CD14-positive monocyte (primary cell): ENCODE data around the gene SLC7A8. TPM values are rescaled to one million over a fixed set of nuclear protein-coding genes. Genes with fewer than 3 reads are reported as not detected.
A peak's percentile ranks its signal among the peaks of the same experiment; 100 is the strongest.

Source experiments
- DNase-seq, 3 donors: peaks; one replicate each; pipeline ENCODE4 v3.0.0-alpha.2; 2011 to 2022
- H2AFZ ChIP-seq: 2 replicates; pipeline ENCODE4 v1.6.0; 2012; ENCODE audit warnings: mild to moderate bottlenecking, low read depth, low read length, inconsistent platforms; ENCODE audit not compliant: insufficient read depth, poor library complexity, severe bottlenecking
- H3K27ac ChIP-seq, 2 donors: 1 replicate in 1 of 2; 2 replicates in 1 of 2; pipeline ENCODE4 v1.5.1; 2012 to 2013; ENCODE audit warnings: low read length in 2 of 2, control low read depth in 1 of 2, inconsistent platforms in 1 of 2, low read depth in 1 of 2, mild to moderate bottlenecking in 1 of 2
- H3K27me3 ChIP-seq, 2 donors: one replicate each; pipeline versions ENCODE4 v1.6.0 to v1.6.1; 2011 to 2013; ENCODE audit warnings: low read length in 2 of 2; ENCODE audit not compliant: control insufficient read depth in 2 of 2, insufficient read depth in 2 of 2
- H3K36me3 ChIP-seq, 2 donors: replicated peaks in 1 of 2; 1 replicate in 1 of 2; 2 replicates in 1 of 2; pipeline versions ENCODE4 v1.5.1 to v1.6.1; 2012 to 2013; ENCODE audit warnings: low read length in 2 of 2, control low read depth in 1 of 2, inconsistent platforms in 1 of 2, mild to moderate bottlenecking in 1 of 2; ENCODE audit not compliant: insufficient read depth in 2 of 2, control insufficient read depth in 1 of 2
- H3K4me1 ChIP-seq, 2 donors: 1 replicate in 1 of 2; 2 replicates in 1 of 2; pipeline versions ENCODE4 v1.5.1 to v1.6.1; 2012 to 2013; ENCODE audit warnings: low read length in 2 of 2, control low read depth in 1 of 2, inconsistent platforms in 1 of 2, mild to moderate bottlenecking in 1 of 2, moderate library complexity in 1 of 2; ENCODE audit not compliant: insufficient read depth in 2 of 2, control insufficient read depth in 1 of 2
- H3K4me2 ChIP-seq: replicated peaks from 2 replicates; pipeline ENCODE3; 2012; ENCODE audit warnings: low read length, moderate library complexity, mild to moderate bottlenecking; ENCODE audit not compliant: poor library complexity, severe bottlenecking; ENCODE audit errors: extremely low read depth
- H3K4me3 ChIP-seq, 3 experiments: fragments of 200-600 bp in 1 of 3; sonication (generic) in 1 of 3; replicated peaks in 1 of 3; 1 replicate in 2 of 3; 2 replicates in 1 of 3; pipeline ENCODE4 v1.5.1; 2011 to 2013; ENCODE audit warnings: low read length in 3 of 3, mild to moderate bottlenecking in 3 of 3, control low read depth in 2 of 3, low read depth in 2 of 3, inconsistent platforms in 1 of 3, moderate library complexity in 1 of 3
- H3K79me2 ChIP-seq: 2 replicates; pipeline ENCODE4 v1.6.0; 2012; ENCODE audit warnings: mild to moderate bottlenecking, control low read depth, inconsistent platforms, low read length, moderate library complexity; ENCODE audit not compliant: insufficient read depth
- H3K9ac ChIP-seq: 2 replicates; pipeline ENCODE4 v1.6.0; 2017; ENCODE audit warnings: low read length, mild to moderate bottlenecking; ENCODE audit not compliant: insufficient read depth, poor library complexity, severe bottlenecking
- H3K9me3 ChIP-seq, 2 donors: replicated peaks in 1 of 2; 1 replicate in 1 of 2; 2 replicates in 1 of 2; pipeline versions ENCODE4 v1.5.1 to v1.6.1; 2012 to 2013; ENCODE audit warnings: low read length in 2 of 2, control low read depth in 1 of 2; ENCODE audit not compliant: control insufficient read depth in 1 of 2, insufficient read depth in 1 of 2
- H4K20me1 ChIP-seq: 2 replicates; pipeline ENCODE4 v1.6.0; 2012; ENCODE audit warnings: mild to moderate bottlenecking, low read length, control low read depth, moderate library complexity; ENCODE audit not compliant: insufficient read depth
- H3K27ac Mint-ChIP-seq, 7 donors: one replicate each; pipeline ENCODE4 v1.8.0; 2020; ENCODE audit warnings: mild to moderate bottlenecking in 7 of 7, mixed read lengths in 7 of 7, moderate library complexity in 6 of 7, inconsistent platforms in 2 of 7
- H3K27me3 Mint-ChIP-seq, 3 donors: one replicate each; pipeline ENCODE4 v1.8.0; 2021 to 2022; ENCODE audit warnings: low read depth in 3 of 3, mild to moderate bottlenecking in 3 of 3, mixed read lengths in 3 of 3, moderate library complexity in 3 of 3, inconsistent platforms in 1 of 3
- H3K36me3 Mint-ChIP-seq, 2 donors: one replicate each; pipeline ENCODE4 v1.8.0; 2020; ENCODE audit warnings: mixed read lengths in 2 of 2, inconsistent platforms in 1 of 2, mild to moderate bottlenecking in 1 of 2
- H3K4me1 Mint-ChIP-seq: one replicate; pipeline ENCODE4 v1.8.0; 2020; ENCODE audit warnings: mild to moderate bottlenecking, mixed read lengths
- H3K4me3 Mint-ChIP-seq, 2 donors: one replicate each; pipeline ENCODE4 v1.8.0; 2020; ENCODE audit warnings: mild to moderate bottlenecking in 2 of 2, mixed read lengths in 2 of 2, moderate library complexity in 1 of 2
- H3K9me3 Mint-ChIP-seq, 7 donors: one replicate each; pipeline ENCODE4 v1.8.0; 2020 to 2022; ENCODE audit warnings: mixed read lengths in 7 of 7, mild to moderate bottlenecking in 6 of 7, moderate library complexity in 6 of 7, inconsistent platforms in 2 of 7
- WGBS: methylation state at CpG from one replicate; pipeline ENCODE4 v1.1.5; 2013; ENCODE audit warnings: missing lambda C conversion rate; ENCODE audit not compliant: insufficient coverage; 5-methylcytosine and 5-hydroxymethylcytosine counted together
- intact Hi-C, 2 donors: fragments of 100-400 bp; cut with micrococcal nuclease; formaldehyde crosslinking; loops; one replicate each; pipeline versions ENCODE4 v1.15.0 to v1.15.1; 2023
- polyA plus RNA-seq, 3 donors: library from polyadenylated mRNA; depleted of rRNA in 1 of 3; unstranded in 2 of 3; stranded (reverse) in 1 of 3; fragments of 300-500 nt in 2 of 3; fragments of >200 nt in 1 of 3; fragmentation: Illumina TruSeq in 2 of 3; gene quantifications; 1 replicate in 2 of 3; 2 replicates in 1 of 3; pipeline ENCODE4 v1.2.3, GENCODE V29; 2012 to 2021
- TF ChIP-seq, protein P1 (sequence below): fragments of 200-600 bp; IDR thresholded peaks from one replicate; pipeline ENCODE4 v1.8.0; 2022; ENCODE audit warnings: antibody characterized with exemption, mild to moderate bottlenecking

SLC7A8 gene
- polyA plus RNA-seq, 3 donors, result 0.05 to 0.53 (median 0.25) TPM

- Histone ChIP-seq H4K20me1 (peaks cover 41% of the 10 kb centered on the region), H3K4me1 (peaks cover 25 to 41% of the 10 kb centered on the region in 2 donors), H3K9ac (no peak overlapping the region), H3K27ac (peak overlapping the region in 1 of 2 donors; percentile 75), H3K4me2 (no peak overlapping the region), H3K36me3 (peaks cover 90 to 97% of the 10 kb centered on the region in 2 donors), H3K27me3 (no peaks in the 10 kb centered on the region), H3K4me3 (no peak overlapping the region), H3K9me3 (no peaks in the 10 kb centered on the region), H3K79me2 (peaks cover 53% of the 10 kb centered on the region), H2AFZ (no peak overlapping the region)
- no CpG with 5 or more reads among the region's 1 CpG for WGBS
- Mint-ChIP-seq H3K27me3 (no peaks in the 10 kb centered on the region), H3K9me3 (no peaks in the 10 kb centered on the region), H3K4me3 (no peak overlapping the region), H3K36me3 (peaks cover 68 to 90% of the 10 kb centered on the region in 2 donors), H3K27ac (peak overlapping the region; percentile 48 to 94 (median 90)), H3K4me1 (peaks cover 30% of the 10 kb centered on the region)
- DNase-seq, result no peak
- TF ChIP-seq, protein P1, sequence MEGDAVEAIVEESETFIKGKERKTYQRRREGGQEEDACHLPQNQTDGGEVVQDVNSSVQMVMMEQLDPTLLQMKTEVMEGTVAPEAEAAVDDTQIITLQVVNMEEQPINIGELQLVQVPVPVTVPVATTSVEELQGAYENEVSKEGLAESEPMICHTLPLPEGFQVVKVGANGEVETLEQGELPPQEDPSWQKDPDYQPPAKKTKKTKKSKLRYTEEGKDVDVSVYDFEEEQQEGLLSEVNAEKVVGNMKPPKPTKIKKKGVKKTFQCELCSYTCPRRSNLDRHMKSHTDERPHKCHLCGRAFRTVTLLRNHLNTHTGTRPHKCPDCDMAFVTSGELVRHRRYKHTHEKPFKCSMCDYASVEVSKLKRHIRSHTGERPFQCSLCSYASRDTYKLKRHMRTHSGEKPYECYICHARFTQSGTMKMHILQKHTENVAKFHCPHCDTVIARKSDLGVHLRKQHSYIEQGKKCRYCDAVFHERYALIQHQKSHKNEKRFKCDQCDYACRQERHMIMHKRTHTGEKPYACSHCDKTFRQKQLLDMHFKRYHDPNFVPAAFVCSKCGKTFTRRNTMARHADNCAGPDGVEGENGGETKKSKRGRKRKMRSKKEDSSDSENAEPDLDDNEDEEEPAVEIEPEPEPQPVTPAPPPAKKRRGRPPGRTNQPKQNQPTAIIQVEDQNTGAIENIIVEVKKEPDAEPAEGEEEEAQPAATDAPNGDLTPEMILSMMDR, result no peak
- intact Hi-C loops, result no loop called here
Observed at GRCh38 chr14:23080474-23080873, 103.0 kb downstream of the SLC7A8 start.

DNA sequence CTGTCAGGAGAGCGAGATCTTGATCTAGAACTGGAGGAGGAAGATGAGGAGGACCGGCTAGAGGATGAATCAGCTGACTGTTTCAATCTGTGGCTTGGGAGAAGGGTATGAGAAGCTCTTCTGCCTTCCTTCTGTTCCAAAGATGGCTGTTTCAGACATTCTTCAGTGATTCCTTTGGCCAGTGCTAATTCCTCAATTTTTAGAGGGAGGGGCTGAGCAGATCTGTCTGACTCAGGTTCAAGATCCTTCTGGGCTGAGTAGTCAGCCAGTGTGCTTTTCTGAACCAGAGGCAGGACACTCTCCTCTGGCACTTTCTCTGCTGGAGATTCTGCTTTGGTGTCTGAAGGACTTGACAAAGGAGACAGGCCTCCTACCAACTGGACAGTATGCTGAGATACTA, 103.7 kb downstream of the SLC7A8 start:
- no peaks in the 10 kb centered on the region for H3K9me3 ChIP-seq
- H3K79me2 ChIP-seq, result peaks cover 56% of the 10 kb centered on the region
- Mint-ChIP-seq H3K27ac (peak overlapping the region; percentile 79 to 94 (median 90)), H3K36me3 (peaks cover 66 to 87% of the 10 kb centered on the region in 2 donors), H3K4me1 (peaks cover 28% of the 10 kb centered on the region), H3K4me3 (no peak overlapping the region), H3K9me3 (no peaks in the 10 kb centered on the region), H3K27me3 (no peaks in the 10 kb centered on the region)
- H3K4me3 ChIP-seq, result no peak overlapping the region
- H3K36me3 ChIP-seq, result peaks cover 91 to 97% of the 10 kb centered on the region in 2 donors
- no peak for DNase-seq
- WGBS, result 100% methylated on average over 1 of the region's 2 CpGs
- H3K27me3 ChIP-seq, result no peaks in the 10 kb centered on the region
- H2AFZ ChIP-seq, result no peak overlapping the region
- no peak overlapping the region for H3K9ac ChIP-seq
- H3K4me2 ChIP-seq, result no peak overlapping the region
- TF ChIP-seq, protein P1, result no peak
- intact Hi-C loops, result loop anchor here in 1 of 2 donors (5.0 kb wide), 2 partner anchors 33 to 103 kb away; partner anchors contain the start of gene SLC7A8
- H3K4me1 ChIP-seq, result peaks cover 23 to 37% of the 10 kb centered on the region in 2 donors
- peaks cover 38% of the 10 kb centered on the region for H4K20me1 ChIP-seq
- peak overlapping the region; percentile 75 to 80 for H3K27ac ChIP-seq
